Mesenchymal stem cell (in vitro differentiated cells and primary cell): ENCODE data around the gene ZNF532.

Source experiments
- DNase-seq: peaks from one replicate; pipeline ENCODE4 v3.0.0-alpha.2; 2013
- H2AFZ ChIP-seq: one replicate; pipeline ENCODE4 v1.6.1; 2013; ENCODE audit warnings: low read depth, mild to moderate bottlenecking, control low read depth, inconsistent platforms, low read length, moderate library complexity
- H2AK5ac ChIP-seq: 2 replicates; pipeline ENCODE4 v1.6.1; 2013; ENCODE audit warnings: low read length, moderate library complexity, mild to moderate bottlenecking, inconsistent platforms; ENCODE audit not compliant: severe bottlenecking
- H2BK120ac ChIP-seq: one replicate; pipeline ENCODE4 v1.6.1; 2013; ENCODE audit warnings: low read depth, mild to moderate bottlenecking, inconsistent platforms, low read length, moderate library complexity
- H2BK12ac ChIP-seq, 2 experiments: one replicate each; pipeline ENCODE4 v1.6.1; 2013; ENCODE audit warnings: inconsistent platforms in 2 of 2, low read length in 2 of 2, mild to moderate bottlenecking in 2 of 2, moderate library complexity in 2 of 2, control low read depth in 1 of 2
- H2BK15ac ChIP-seq: one replicate; pipeline ENCODE4 v1.6.1; 2013; ENCODE audit warnings: mild to moderate bottlenecking, low read depth, inconsistent platforms; ENCODE audit not compliant: poor library complexity, severe bottlenecking
- H2BK5ac ChIP-seq: 2 replicates; pipeline ENCODE4 v1.6.1; 2013; ENCODE audit warnings: low read depth, mild to moderate bottlenecking, low read length, control low read depth, inconsistent platforms; ENCODE audit not compliant: poor library complexity, severe bottlenecking
- H3K14ac ChIP-seq, 2 experiments: one replicate each; pipeline ENCODE4 v1.6.1; 2013; ENCODE audit warnings: inconsistent platforms in 2 of 2, low read length in 2 of 2, control low read depth in 1 of 2, mild to moderate bottlenecking in 1 of 2, moderate library complexity in 1 of 2
- H3K18ac ChIP-seq, 2 experiments: one replicate each; pipeline ENCODE4 v1.6.1; 2013; ENCODE audit warnings: inconsistent platforms in 2 of 2, low read length in 2 of 2, control low read depth in 1 of 2, low read depth in 1 of 2, mild to moderate bottlenecking in 1 of 2
- H3K23ac ChIP-seq, 2 experiments: one replicate each; pipeline ENCODE4 v1.6.1; 2013; ENCODE audit warnings: inconsistent platforms in 2 of 2, low read length in 2 of 2, mild to moderate bottlenecking in 2 of 2, moderate library complexity in 2 of 2, control low read depth in 1 of 2
- H3K27ac ChIP-seq: 2 replicates; pipeline ENCODE4 v1.5.1; 2013; ENCODE audit warnings: mild to moderate bottlenecking, moderate library complexity, low read length, control low read depth, inconsistent platforms; ENCODE audit not compliant: poor library complexity, severe bottlenecking
- H3K27me3 ChIP-seq, 2 experiments: 2 replicates each; pipeline versions ENCODE4 v1.6.1 to v1.7.0; 2013; ENCODE audit warnings: low read length in 2 of 2, mild to moderate bottlenecking in 2 of 2, moderate library complexity in 2 of 2, control low read depth in 1 of 2, inconsistent platforms in 1 of 2; ENCODE audit not compliant: control insufficient read depth in 1 of 2, insufficient read depth in 1 of 2
- H3K36me3 ChIP-seq, 2 experiments: 2 replicates each; pipeline versions ENCODE4 v1.6.1 to v1.7.0; 2013; ENCODE audit warnings: low read length in 2 of 2, control low read depth in 1 of 2, inconsistent platforms in 1 of 2, low read depth in 1 of 2, mild to moderate bottlenecking in 1 of 2; ENCODE audit not compliant: insufficient read depth in 2 of 2, control insufficient read depth in 1 of 2
- H3K4ac ChIP-seq, 2 experiments: one replicate each; pipeline ENCODE4 v1.6.1; 2013; ENCODE audit warnings: inconsistent platforms in 2 of 2, low read length in 2 of 2, mild to moderate bottlenecking in 2 of 2, moderate library complexity in 2 of 2, control low read depth in 1 of 2, low read depth in 1 of 2
- H3K4me1 ChIP-seq: 2 replicates; pipeline ENCODE4 v1.6.1; 2013; ENCODE audit warnings: low read depth, low read length, control low read depth; ENCODE audit not compliant: control insufficient read depth, insufficient read depth
- H3K4me2 ChIP-seq: 2 replicates; pipeline ENCODE4 v1.6.1; 2013; ENCODE audit warnings: low read length, mild to moderate bottlenecking, inconsistent platforms; ENCODE audit not compliant: poor library complexity, severe bottlenecking
- H3K4me3 ChIP-seq, 2 experiments: 2 replicates each; pipeline versions ENCODE4 v1.5.1 to v1.7.0; 2013; ENCODE audit warnings: low read length in 2 of 2, mild to moderate bottlenecking in 2 of 2, control low read depth in 1 of 2, low read depth in 1 of 2; ENCODE audit not compliant: insufficient read depth in 1 of 2
- H3K79me1 ChIP-seq: replicated peaks from 2 replicates; pipeline ENCODE4 v1.6.1; 2013; ENCODE audit warnings: mild to moderate bottlenecking, control low read depth, low read length, inconsistent platforms; ENCODE audit not compliant: poor library complexity, severe bottlenecking
- H3K9ac ChIP-seq: 2 replicates; pipeline ENCODE4 v1.7.0; 2013; ENCODE audit warnings: mild to moderate bottlenecking, low read length, moderate library complexity
- H3K9me3 ChIP-seq: 2 replicates; pipeline ENCODE4 v1.7.0; 2013; ENCODE audit warnings: mild to moderate bottlenecking, low read length; ENCODE audit not compliant: control insufficient read depth
- H4K8ac ChIP-seq: one replicate; pipeline ENCODE4 v1.6.1; 2013; ENCODE audit warnings: inconsistent platforms, mild to moderate bottlenecking, low read length, moderate library complexity
- H4K91ac ChIP-seq: one replicate; pipeline ENCODE4 v1.6.1; 2013; ENCODE audit warnings: mild to moderate bottlenecking, low read length, inconsistent platforms
- WGBS: methylation state at CpG from one replicate; pipeline ENCODE4 v1.1.7; 2013; ENCODE audit warnings: mixed read lengths; 5-methylcytosine and 5-hydroxymethylcytosine counted together

The ZNF532 gene

DNA sequence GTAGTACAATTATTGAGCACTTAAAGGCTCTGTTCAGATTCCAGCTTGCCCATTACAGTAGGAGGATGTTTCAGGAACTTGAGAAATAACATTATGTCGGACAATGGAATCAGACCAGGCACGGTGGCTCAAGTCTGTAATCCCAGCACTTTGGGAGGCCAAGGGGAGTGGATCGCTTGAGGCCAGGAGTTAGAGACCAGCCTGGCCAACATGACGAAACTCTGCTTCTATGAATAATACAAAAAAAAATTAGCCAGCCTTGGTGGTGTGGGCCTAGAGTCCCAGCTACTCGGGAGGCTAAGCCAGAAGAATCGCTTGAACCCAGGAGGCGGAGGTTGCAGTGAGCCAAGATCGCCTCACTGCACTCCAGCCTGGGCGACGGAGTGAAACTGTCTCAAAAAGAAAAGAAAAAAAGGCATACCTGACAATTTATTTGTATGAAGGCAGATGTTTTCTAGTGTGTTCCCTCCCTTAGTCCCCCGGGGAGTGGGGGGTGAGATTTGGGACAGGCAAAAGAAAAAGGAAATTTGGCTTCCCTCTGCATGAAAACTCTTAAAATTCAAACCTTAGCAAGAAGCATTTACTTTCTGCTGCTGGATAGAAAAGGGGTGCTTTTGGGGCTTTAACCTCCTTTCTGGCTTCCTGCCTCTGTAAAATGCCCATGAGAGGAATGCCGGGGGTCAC lies 13.7 kb upstream of the ZNF532 start:
- WGBS = 92% methylated on average over 12 of the region's 12 CpGs
- H3K9me3 ChIP-seq = no peaks in the 10 kb centered on the region

DNA sequence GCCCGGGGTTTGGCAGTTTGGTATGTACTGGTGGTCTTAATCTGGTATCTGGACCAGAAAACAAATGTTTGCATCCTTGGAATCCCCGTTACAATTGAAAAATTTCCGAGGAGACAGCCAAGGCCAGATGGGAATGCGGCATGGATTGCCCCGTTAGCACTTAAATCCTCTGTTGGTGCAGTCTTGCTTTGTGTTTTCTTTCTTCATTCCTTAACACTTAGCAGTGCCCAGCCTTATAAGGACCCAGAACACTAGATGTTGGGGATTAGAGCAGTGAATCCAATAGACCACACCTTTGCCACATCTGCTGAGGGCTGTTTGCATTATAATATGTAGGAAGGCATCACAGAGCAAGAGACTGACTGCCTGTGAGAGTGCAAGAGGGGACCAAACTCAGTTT lies 12.8 kb upstream of the ZNF532 start:
- Histone ChIP-seq H3K23ac (no peak overlapping the region), H3K4me1 (peaks cover 8% of the 10 kb centered on the region), H2BK120ac (no peak overlapping the region), H2AFZ (no peak overlapping the region), H4K91ac (no peak overlapping the region), H3K4me3 (no peak overlapping the region), H2BK5ac (no peak overlapping the region), H3K27ac (no peak overlapping the region), H3K79me1 (no peaks in the 10 kb centered on the region), H3K9me3 (no peaks in the 10 kb centered on the region), H3K4ac (no peak overlapping the region), H4K8ac (no peak overlapping the region), H2BK12ac (no peak overlapping the region), H3K18ac (no peak overlapping the region), H2AK5ac (no peak overlapping the region), H3K4me2 (no peak overlapping the region), H3K9ac (no peak overlapping the region), H3K27me3 (no peaks in the 10 kb centered on the region), H3K14ac (no peak overlapping the region), H3K36me3 (no peaks in the 10 kb centered on the region), H2BK15ac (no peak overlapping the region)
- no peak for DNase-seq
- 64% methylated on average over 5 of the region's 5 CpGs for WGBS

More for the DNA sequence above, 13.7 kb upstream of the ZNF532 start:
- H3K27me3 ChIP-seq = no peaks in the 10 kb centered on the region
- no peak overlapping the region for H2BK5ac ChIP-seq
- H3K79me1 ChIP-seq = no peaks in the 10 kb centered on the region
- H4K8ac ChIP-seq = no peak overlapping the region
- H3K4me1 ChIP-seq = peaks cover 8% of the 10 kb centered on the region
- no peak overlapping the region for H3K4me2 ChIP-seq
- no peak overlapping the region for H3K14ac ChIP-seq
- no peak overlapping the region for H3K23ac ChIP-seq
- H3K27ac ChIP-seq = no peak overlapping the region
- peak overlapping the region in 1 of 2 experiments; percentile 32 for H3K4me3 ChIP-seq
- DNase-seq = no peak
- no peak overlapping the region for H2AK5ac ChIP-seq
- H3K4ac ChIP-seq = no peak overlapping the region
- no peak overlapping the region for H3K18ac ChIP-seq
- H2BK15ac ChIP-seq = peak overlapping the region; percentile 63
- no peak overlapping the region for H2BK120ac ChIP-seq
- no peaks in the 10 kb centered on the region for H3K36me3 ChIP-seq
- H3K9ac ChIP-seq = peak overlapping the region; percentile 56
- peak overlapping the region in 1 of 2 experiments; percentile 18 for H2BK12ac ChIP-seq
- no peak overlapping the region for H2AFZ ChIP-seq
- H4K91ac ChIP-seq = no peak overlapping the region

GRCh38 chr18:58852629-58853028 lies 12.0 kb upstream of the ZNF532 start:
- Histone ChIP-seq H3K18ac (no peak overlapping the region), H2BK15ac (no peak overlapping the region), H3K4me2 (no peak overlapping the region), H3K9me3 (no peaks in the 10 kb centered on the region), H2BK12ac (no peak overlapping the region), H3K9ac (no peak overlapping the region), H3K27me3 (no peaks in the 10 kb centered on the region), H3K79me1 (no peaks in the 10 kb centered on the region), H2AFZ (no peak overlapping the region), H4K91ac (no peak overlapping the region), H3K4me3 (no peak overlapping the region), H2BK120ac (no peak overlapping the region), H2BK5ac (no peak overlapping the region), H4K8ac (no peak overlapping the region), H3K27ac (no peak overlapping the region), H3K23ac (no peak overlapping the region), H2AK5ac (no peak overlapping the region), H3K4me1 (peaks cover 3% of the 10 kb centered on the region), H3K4ac (no peak overlapping the region), H3K14ac (no peak overlapping the region), H3K36me3 (no peaks in the 10 kb centered on the region)
- 100% methylated on average over 1 of the region's 4 CpGs for WGBS
- DNase-seq = no peak

GRCh38 chr18:58853561-58853960 lies 11.1 kb upstream of the ZNF532 start:
- Histone ChIP-seq H2BK120ac (no peak overlapping the region), H3K18ac (no peak overlapping the region), H3K9me3 (no peaks in the 10 kb centered on the region), H4K91ac (no peak overlapping the region), H2BK15ac (no peak overlapping the region), H2AK5ac (no peak overlapping the region), H2AFZ (no peak overlapping the region), H3K4me3 (no peak overlapping the region), H3K36me3 (no peaks in the 10 kb centered on the region), H2BK5ac (no peak overlapping the region), H3K4me1 (peaks cover 3% of the 10 kb centered on the region), H3K27me3 (no peaks in the 10 kb centered on the region), H3K23ac (no peak overlapping the region), H2BK12ac (no peak overlapping the region), H3K9ac (no peak overlapping the region), H3K4me2 (no peak overlapping the region), H3K27ac (no peak overlapping the region), H3K14ac (no peak overlapping the region), H4K8ac (no peak overlapping the region), H3K4ac (no peak overlapping the region), H3K79me1 (no peaks in the 10 kb centered on the region)
- WGBS = 94% methylated on average over 3 of the region's 3 CpGs
- DNase-seq = no peak
